ENCODE data around the gene RGS3. TPM values are rescaled to one million over a fixed set of nuclear protein-coding genes. Genes with fewer than 3 reads are reported as not detected.

Gene RGS3
- total and polyA plus RNA-seq, 7 donors, result 26.9 to 50.7 (median 38.3) TPM

DNA sequence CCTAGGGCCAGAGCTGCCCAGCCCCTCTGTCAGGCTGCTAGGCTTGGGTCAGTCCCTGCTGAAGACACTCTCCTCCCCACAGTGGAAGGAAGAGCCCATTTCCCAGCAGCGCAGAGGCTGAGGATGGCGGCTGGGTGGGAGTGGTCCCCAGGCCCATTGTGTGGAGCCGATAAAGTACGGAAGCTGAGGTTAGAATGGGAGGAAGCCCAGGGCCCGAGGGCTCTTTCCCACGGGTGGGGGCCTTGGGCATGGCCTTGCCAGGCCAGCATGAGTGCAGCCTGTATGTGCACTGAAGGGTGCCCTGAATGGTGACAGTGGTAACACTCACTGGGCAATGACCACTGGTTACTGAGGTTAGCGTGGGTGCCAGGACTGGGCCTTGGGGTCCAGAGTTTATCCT is 125.9 kb downstream of the RGS3 start:
- intact Hi-C loops (cut with DNase I), result loop anchor here (10.0 kb wide), 1 partner anchor 245 kb away; the partner anchor contains the start of genes BSPRY and WDR31
- peak overlapping the region; percentile 4 to 53 (median 16) for H3K27ac ChIP-seq
- DNase-seq, result peak; percentile 53
- H3K4me3 ChIP-seq, result no peak overlapping the region
- no peaks in the 10 kb centered on the region for H3K9me3 ChIP-seq
- H3K4me1 ChIP-seq, result peaks cover 0 to 34% (median 24%) of the 10 kb centered on the region in 4 donors
- H3K27me3 ChIP-seq, result no peaks in the 10 kb centered on the region
- TF ChIP-seq POLR2AphosphoS5 (IDR thresholded peaks at IDR 0.05) (no peak), EP300 (IDR thresholded peaks at IDR 0.05) (no peak), POLR2A (IDR thresholded peaks at IDR 0.05) (no peak)
- TF ChIP-seq, protein P1, sequence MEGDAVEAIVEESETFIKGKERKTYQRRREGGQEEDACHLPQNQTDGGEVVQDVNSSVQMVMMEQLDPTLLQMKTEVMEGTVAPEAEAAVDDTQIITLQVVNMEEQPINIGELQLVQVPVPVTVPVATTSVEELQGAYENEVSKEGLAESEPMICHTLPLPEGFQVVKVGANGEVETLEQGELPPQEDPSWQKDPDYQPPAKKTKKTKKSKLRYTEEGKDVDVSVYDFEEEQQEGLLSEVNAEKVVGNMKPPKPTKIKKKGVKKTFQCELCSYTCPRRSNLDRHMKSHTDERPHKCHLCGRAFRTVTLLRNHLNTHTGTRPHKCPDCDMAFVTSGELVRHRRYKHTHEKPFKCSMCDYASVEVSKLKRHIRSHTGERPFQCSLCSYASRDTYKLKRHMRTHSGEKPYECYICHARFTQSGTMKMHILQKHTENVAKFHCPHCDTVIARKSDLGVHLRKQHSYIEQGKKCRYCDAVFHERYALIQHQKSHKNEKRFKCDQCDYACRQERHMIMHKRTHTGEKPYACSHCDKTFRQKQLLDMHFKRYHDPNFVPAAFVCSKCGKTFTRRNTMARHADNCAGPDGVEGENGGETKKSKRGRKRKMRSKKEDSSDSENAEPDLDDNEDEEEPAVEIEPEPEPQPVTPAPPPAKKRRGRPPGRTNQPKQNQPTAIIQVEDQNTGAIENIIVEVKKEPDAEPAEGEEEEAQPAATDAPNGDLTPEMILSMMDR (IDR thresholded peaks at IDR 0.05), result no peak
- 65 to 77% methylated on average over 7 of the region's 7 CpGs for WGBS, 2 donors
- peaks cover 0 to 13% (median 1%) of the 10 kb centered on the region in 4 donors for H3K36me3 ChIP-seq

DNA sequence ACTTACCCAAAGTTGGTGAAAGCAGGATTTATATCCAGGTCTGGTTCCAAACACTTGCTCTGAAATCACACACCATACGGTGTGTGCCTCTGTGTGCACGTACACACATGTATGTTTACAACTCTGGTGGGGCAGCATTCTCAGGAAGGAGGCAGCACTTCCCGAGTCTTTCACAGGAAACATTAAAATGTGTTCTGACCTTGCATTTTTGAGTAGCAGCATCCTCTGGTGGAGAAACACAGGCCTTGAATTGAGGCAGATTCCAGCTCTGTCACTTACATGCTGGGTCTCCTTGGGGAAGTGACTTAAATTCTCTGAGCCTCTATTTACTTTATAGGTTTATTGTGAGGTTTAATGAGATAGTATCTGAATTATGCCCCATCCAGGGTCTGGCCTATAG is 126.4 kb downstream of the RGS3 start:
- H3K36me3 ChIP-seq, result peaks cover 0 to 9% (median 0%) of the 10 kb centered on the region in 4 donors
- intact Hi-C loops (cut with DNase I), result loop anchor here (2.0 to 10.0 kb wide), 3 partner anchors 143 to 313 kb away; partner anchors contain the start of genes BSPRY, CDC26, PRPF4 and WDR31
- H3K27ac ChIP-seq, result peak overlapping the region in 2 of 4 donors; percentile 7 to 53
- H3K4me3 ChIP-seq, result no peak overlapping the region
- no peaks in the 10 kb centered on the region for H3K27me3 ChIP-seq
- 17 to 22% methylated on average over 3 of the region's 3 CpGs for WGBS, 2 donors
- H3K4me1 ChIP-seq, result peaks cover 0 to 38% (median 29%) of the 10 kb centered on the region in 4 donors
- no peaks in the 10 kb centered on the region for H3K9me3 ChIP-seq
- peak; percentile 26 for DNase-seq
- no peak for TF ChIP-seq EP300 (IDR thresholded peaks at IDR 0.05)
- TF ChIP-seq, protein P1 (IDR thresholded peaks at IDR 0.05), result peak; percentile 9 to 40 (median 33)

DNA sequence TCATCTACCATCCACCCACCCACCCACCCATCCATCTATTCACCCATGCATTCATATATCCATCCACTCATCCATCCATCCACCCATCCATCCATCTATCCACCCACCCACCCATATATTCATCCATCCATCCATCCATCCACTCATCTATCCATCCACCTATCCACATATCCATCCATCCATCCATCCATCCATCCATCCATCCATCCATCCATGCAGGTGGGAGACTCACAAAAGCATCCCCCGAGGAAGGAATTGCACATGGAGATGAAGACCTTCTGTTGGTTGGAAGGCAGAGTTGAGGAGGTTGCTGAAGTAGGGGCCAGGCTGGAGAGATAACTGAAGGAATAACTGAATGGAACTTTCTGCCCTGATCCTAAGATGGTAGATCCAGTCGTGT is 126.9 kb downstream of the RGS3 start:
- 92 to 95% methylated on average over 2 of the region's 2 CpGs for WGBS, 2 donors
- no peaks in the 10 kb centered on the region for H3K9me3 ChIP-seq
- no peak overlapping the region for H3K4me3 ChIP-seq
- peak; percentile 8 for DNase-seq
- peaks cover 0 to 43% (median 34%) of the 10 kb centered on the region in 4 donors for H3K4me1 ChIP-seq
- peaks cover 0 to 4% (median 0%) of the 10 kb centered on the region in 4 donors for H3K36me3 ChIP-seq
- TF ChIP-seq EP300 (IDR thresholded peaks at IDR 0.05) (no peak), POLR2A (IDR thresholded peaks at IDR 0.05) (no peak), POLR2AphosphoS5 (IDR thresholded peaks at IDR 0.05) (no peak)
- TF ChIP-seq, protein P1 (IDR thresholded peaks at IDR 0.05), result no peak
- H3K27me3 ChIP-seq, result no peaks in the 10 kb centered on the region
- intact Hi-C loops (cut with DNase I), result loop anchor here (2.0 to 5.0 kb wide), 2 partner anchors 144 to 313 kb away; partner anchors contain the start of genes CDC26 and PRPF4
- peak overlapping the region in 2 of 4 donors; percentile 51 to 91 for H3K27ac ChIP-seq

DNA sequence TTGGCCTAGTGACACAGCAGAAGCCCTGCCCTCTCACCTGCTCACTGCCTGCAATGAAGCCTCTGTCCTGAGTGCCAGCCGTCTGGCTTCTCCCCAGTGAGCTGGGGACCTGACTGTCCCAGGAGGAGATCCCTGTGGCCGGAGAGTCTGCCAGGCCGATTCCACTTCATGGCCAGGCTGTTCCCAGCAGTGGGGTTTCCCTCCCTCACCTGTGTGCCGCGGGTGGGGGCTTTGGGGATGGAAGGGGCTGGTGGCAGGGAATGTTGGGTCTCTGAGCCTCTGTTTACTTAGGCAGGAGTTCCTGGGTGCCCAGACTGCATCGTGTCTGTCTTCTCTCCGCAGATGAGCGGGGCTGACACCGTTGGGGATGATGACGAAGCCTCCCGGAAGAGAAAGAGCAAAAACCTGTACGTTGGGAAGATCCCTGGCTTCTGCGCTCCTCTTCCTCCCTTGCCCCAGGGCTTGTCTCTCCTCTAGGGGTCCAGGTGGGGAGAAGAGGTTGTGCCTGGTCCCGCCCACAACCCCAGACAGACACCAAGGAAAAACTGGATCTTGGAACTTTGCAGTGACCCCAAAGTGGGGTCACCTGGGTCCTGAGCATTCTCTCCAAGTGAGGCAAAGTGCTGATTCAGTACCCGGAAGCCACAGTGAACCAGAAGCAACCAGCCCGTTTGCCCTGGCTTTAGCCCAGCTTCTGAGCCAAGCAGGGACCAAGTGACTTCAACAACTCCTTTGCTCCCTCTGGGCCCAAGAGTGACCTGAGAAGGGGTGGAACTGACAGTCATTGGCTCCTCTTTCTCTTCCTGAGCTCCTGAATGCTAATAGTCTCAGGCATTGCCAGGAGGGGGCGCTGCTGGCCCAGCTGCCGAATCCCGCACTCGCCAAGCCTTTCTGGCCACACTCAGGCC is 127.7 kb downstream of the RGS3 start:
- Histone ChIP-seq H3K27me3 (no peaks in the 10 kb centered on the region), H3K9me3 (no peaks in the 10 kb centered on the region), H3K36me3 (peaks cover 0 to 7% (median 4%) of the 10 kb centered on the region in 4 donors), H3K27ac (peak overlapping the region in 3 of 4 donors; percentile 36 to 91 (median 51)), H3K4me3 (no peak overlapping the region), H3K4me1 (peaks cover 0 to 51% (median 42%) of the 10 kb centered on the region in 4 donors)
- DNase-seq, result peak; percentile 90
- TF ChIP-seq EP300 (IDR thresholded peaks at IDR 0.05) (no peak), POLR2AphosphoS5 (IDR thresholded peaks at IDR 0.05) (peak in 2 of 4 donors; percentile 13 to 35), POLR2A (IDR thresholded peaks at IDR 0.05) (no peak)
- TF ChIP-seq, protein P1 (IDR thresholded peaks at IDR 0.05), result peak; percentile 78 to 91 (median 88)
- intact Hi-C loops (cut with DNase I), result loop anchor here (1.0 to 5.0 kb wide), 3 partner anchors 64 to 314 kb away; partner anchors contain the start of genes CDC26 and PRPF4
- 67 to 71% methylated on average over 20 of the region's 20 CpGs for WGBS, 2 donors

Measured in sigmoid colon (tissue), 7 donors.